Kidney (tissue), 14 donors: ENCODE results near the gene MMP15. TPM values are rescaled to one million over a fixed set of nuclear protein-coding genes. Genes with fewer than 3 reads are reported as not detected.

Experiments
- DNase-seq, 5 donors: peaks; one replicate each; pipeline ENCODE4 v3.0.0-alpha.2; 2013 to 2020
- FAIRE-seq: peaks from 2 replicates; lab custom pipeline; 2012; peaks lifted over from hg19 to GRCh38; lab: Jason Lieb, UNC
- H3K27ac ChIP-seq, 2 donors: one replicate each; pipeline ENCODE4 v1.7.0; 2013; ENCODE audit warnings: low read depth in 2 of 2, low read length in 2 of 2, inconsistent platforms in 1 of 2
- H3K27me3 ChIP-seq: one replicate; pipeline ENCODE4 v1.7.1; 2013; ENCODE audit warnings: low read length, inconsistent platforms; ENCODE audit not compliant: control insufficient read depth, insufficient read depth
- H3K36me3 ChIP-seq, 3 donors: one replicate each; pipeline versions ENCODE4 v1.7.0 to v1.7.1; 2013; ENCODE audit warnings: low read length in 3 of 3, control low read depth in 1 of 3, inconsistent platforms in 1 of 3; ENCODE audit not compliant: insufficient read depth in 3 of 3, control insufficient read depth in 2 of 3
- H3K4me1 ChIP-seq, 3 donors: one replicate each; pipeline versions ENCODE4 v1.7.0 to v1.7.1; 2013; ENCODE audit warnings: low read length in 3 of 3, inconsistent platforms in 1 of 3, low read depth in 1 of 3; ENCODE audit not compliant: control insufficient read depth in 2 of 3, insufficient read depth in 2 of 3
- H3K4me3 ChIP-seq, 3 donors: one replicate each; pipeline versions ENCODE4 v1.7.0 to v1.8.1; 2013; ENCODE audit warnings: low read length in 3 of 3, control low read depth in 1 of 3, inconsistent platforms in 1 of 3
- H3K9ac ChIP-seq, 3 donors: one replicate each; pipeline versions ENCODE4 v1.7.0 to v1.7.1; 2013; ENCODE audit warnings: low read length in 3 of 3, control low read depth in 1 of 3, inconsistent platforms in 1 of 3
- H3K9me3 ChIP-seq, 3 donors: one replicate each; pipeline versions ENCODE4 v1.7.0 to v1.7.1; 2013; ENCODE audit warnings: low read length in 3 of 3, control low read depth in 1 of 3, inconsistent platforms in 1 of 3; ENCODE audit not compliant: control insufficient read depth in 2 of 3, insufficient read depth in 1 of 3
- intact Hi-C: fragments of 100-400 bp; cut with DNase I; formaldehyde crosslinking; loops from one replicate; pipeline ENCODE4 v1.11.1; 2022
- polyA plus RNA-seq: library from polyadenylated mRNA; stranded (reverse); fragments of 350-450 nt; fragmentation: Illumina TruSeq; extraction: RNeasy Lipid Tissue Mini Kit (QIAGEN cat#74804); gene quantifications from one replicate; pipeline ENCODE4 v1.2.3, GENCODE V29; 2014; ENCODE audit warnings: low read depth, low replicate concordance; ENCODE audit not compliant: insufficient read depth
- total RNA-seq: library from RNA; stranded (reverse); fragmentation: NEBNext Ultra II Directional; extraction: Animal tissue kit (Norgen Biotek cat#: 25700); gene quantifications from one replicate; pipeline ENCODE4 v1.2.1, GENCODE V29; 2021
- TF ChIP-seq, protein P1 (sequence below): IDR thresholded peaks from 3 replicates; pipeline ENCODE4 v1.5.1; 2012; ENCODE audit warnings: mild to moderate bottlenecking, moderate library complexity, borderline replicate concordance; ENCODE audit not compliant: insufficient read depth; ENCODE audit errors: extremely low read depth
- donor health status: control.
- donor health status: control.
- donor health status: control.
- donor health status: control.
- donor health status: control.
- donor health status: DM: yes; HTN: yes; CAD: no.
- donor health status: Normal renal cell carcinoma (clear cell type).

The MMP15 gene
- total and polyA plus RNA-seq, 2 donors from 2014 or later: 19.1 to 31.4 TPM

DNA sequence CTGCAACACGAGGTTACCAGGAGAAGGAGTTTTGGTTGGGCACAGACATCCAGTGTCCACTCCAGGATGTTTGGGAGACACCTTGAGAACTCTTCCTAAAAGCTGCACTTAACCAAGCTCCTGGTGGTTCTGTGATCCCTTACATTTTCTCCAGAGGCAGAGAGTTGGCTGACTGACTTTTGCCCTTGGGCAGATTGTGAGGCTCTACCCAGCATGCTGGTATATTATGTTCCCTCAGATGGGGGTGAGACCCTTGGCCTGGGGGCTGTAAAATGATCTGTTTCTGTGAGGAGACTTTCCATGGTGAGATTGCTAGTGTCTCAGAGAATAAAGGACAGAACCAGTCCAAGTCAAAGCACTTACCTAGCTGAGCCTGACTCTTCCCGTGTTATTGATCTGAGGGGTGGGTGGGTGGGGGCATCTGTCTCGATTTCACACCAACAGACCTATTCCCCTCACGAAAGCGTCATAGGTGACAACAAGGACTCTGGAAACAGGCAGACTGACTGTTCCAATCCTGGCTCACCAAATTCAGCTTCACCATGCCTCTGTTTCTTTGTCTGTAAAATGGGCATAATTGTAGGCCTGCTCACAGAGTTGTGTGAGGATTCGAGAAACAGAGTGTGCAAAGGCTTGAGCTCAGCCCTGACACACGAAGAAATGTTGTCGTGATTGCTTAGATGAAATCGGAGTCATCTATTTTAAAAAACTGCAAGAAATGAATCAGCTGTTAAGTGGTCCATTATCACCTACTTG is 12.2 kb upstream of the MMP15 start:
- intact Hi-C loops: no loop called here
- no peak overlapping the region for H3K4me3 ChIP-seq
- TF ChIP-seq, protein P1, sequence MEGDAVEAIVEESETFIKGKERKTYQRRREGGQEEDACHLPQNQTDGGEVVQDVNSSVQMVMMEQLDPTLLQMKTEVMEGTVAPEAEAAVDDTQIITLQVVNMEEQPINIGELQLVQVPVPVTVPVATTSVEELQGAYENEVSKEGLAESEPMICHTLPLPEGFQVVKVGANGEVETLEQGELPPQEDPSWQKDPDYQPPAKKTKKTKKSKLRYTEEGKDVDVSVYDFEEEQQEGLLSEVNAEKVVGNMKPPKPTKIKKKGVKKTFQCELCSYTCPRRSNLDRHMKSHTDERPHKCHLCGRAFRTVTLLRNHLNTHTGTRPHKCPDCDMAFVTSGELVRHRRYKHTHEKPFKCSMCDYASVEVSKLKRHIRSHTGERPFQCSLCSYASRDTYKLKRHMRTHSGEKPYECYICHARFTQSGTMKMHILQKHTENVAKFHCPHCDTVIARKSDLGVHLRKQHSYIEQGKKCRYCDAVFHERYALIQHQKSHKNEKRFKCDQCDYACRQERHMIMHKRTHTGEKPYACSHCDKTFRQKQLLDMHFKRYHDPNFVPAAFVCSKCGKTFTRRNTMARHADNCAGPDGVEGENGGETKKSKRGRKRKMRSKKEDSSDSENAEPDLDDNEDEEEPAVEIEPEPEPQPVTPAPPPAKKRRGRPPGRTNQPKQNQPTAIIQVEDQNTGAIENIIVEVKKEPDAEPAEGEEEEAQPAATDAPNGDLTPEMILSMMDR: no peak

DNA sequence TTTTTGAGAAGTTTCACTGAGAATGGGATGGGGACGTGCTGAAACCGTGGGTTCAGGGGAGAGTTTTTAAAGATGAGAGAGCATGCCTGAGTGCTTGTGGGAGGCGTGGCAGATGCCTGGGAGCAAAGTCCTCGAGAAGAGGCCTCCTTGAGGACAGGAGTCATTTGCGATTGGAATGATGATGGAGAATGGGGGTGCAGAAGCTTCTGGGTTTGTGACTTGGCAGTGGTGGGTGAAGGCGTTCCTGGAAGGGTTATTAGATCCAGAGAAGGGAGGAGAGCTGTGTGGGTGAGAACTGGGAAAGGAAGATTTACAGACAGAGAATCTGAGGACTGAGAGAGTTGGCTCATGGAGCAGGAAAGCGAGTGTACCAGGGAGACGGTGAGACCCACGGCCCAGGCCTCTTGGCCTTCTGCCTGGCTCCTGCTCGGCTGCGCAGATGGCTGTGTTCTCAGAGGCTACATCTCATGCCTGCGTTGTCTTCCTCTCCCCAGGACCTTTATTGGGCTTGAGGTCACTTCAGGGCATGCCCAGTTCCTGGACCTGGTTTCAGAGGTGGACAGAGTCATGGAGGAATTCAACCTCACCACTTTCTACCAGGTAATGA is 8.6 kb upstream of the MMP15 start:
- no peak for FAIRE-seq
- peak in 2 of 5 donors; percentile 18 to 25 for DNase-seq
- intact Hi-C loops: no loop called here
- no peak overlapping the region for H3K27ac ChIP-seq
- no peaks in the 10 kb centered on the region for H3K27me3 ChIP-seq
- no peaks in the 10 kb centered on the region for H3K9me3 ChIP-seq
- H3K4me3 ChIP-seq: no peak overlapping the region
- TF ChIP-seq, protein P1: no peak
- no peak overlapping the region for H3K9ac ChIP-seq
- peaks cover 0 to 3% (median 0%) of the 10 kb centered on the region in 3 donors for H3K4me1 ChIP-seq
- peaks cover 0 to 4% (median 0%) of the 10 kb centered on the region in 3 donors for H3K36me3 ChIP-seq

More for the DNA sequence above, 12.2 kb upstream of the MMP15 start:
- Histone ChIP-seq H3K36me3 (peaks cover 0 to 10% (median 0%) of the 10 kb centered on the region in 3 donors), H3K27me3 (no peaks in the 10 kb centered on the region), H3K9ac (no peak overlapping the region), H3K27ac (no peak overlapping the region), H3K9me3 (no peaks in the 10 kb centered on the region), H3K4me1 (no peaks in the 10 kb centered on the region)
- FAIRE-seq (no peak), DNase-seq (no peak)

DNA sequence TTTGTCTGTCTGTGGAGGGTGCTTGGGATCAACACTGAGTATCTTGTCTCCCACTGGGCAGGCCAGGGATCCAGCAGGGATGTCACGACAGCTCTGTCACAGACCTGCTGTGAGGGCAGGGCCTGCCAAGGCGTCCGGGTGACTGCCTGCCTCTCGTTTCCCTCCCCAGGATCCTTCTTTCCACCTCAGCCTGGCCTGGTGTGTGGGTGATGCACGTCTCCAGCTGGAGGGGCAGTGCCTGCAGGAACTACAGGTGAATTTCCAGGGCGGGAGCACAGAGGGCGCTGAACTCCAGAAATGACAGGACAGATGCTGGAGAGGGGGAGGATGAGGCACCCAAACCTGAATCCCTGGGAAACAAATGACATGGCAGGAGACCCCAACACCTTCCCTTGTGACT is 6.8 kb upstream of the MMP15 start:
- Histone ChIP-seq H3K4me1 (peaks cover 0 to 8% (median 3%) of the 10 kb centered on the region in 3 donors), H3K4me3 (no peak overlapping the region), H3K27me3 (no peaks in the 10 kb centered on the region), H3K9ac (no peak overlapping the region), H3K9me3 (no peaks in the 10 kb centered on the region), H3K27ac (no peak overlapping the region), H3K36me3 (no peaks in the 10 kb centered on the region)
- FAIRE-seq (no peak), DNase-seq (peak in 1 of 5 donors; percentile 51)
- intact Hi-C loops: no loop called here
- TF ChIP-seq, protein P1: no peak
